Measurements from ENCODE around the gene LUC7L. TPM values are rescaled to one million over a fixed set of nuclear protein-coding genes. Genes with fewer than 3 reads are reported as not detected.
"Not testable (repeated sequence)": the region's sequence is repeated elsewhere in the genome, so short reads cannot be mapped to it uniquely, and the experiment has no call there.

Gene LUC7L
- total RNA-seq, 4 donors from 2014 or later = 52.7 to 115 (median 76.8) TPM

DNA sequence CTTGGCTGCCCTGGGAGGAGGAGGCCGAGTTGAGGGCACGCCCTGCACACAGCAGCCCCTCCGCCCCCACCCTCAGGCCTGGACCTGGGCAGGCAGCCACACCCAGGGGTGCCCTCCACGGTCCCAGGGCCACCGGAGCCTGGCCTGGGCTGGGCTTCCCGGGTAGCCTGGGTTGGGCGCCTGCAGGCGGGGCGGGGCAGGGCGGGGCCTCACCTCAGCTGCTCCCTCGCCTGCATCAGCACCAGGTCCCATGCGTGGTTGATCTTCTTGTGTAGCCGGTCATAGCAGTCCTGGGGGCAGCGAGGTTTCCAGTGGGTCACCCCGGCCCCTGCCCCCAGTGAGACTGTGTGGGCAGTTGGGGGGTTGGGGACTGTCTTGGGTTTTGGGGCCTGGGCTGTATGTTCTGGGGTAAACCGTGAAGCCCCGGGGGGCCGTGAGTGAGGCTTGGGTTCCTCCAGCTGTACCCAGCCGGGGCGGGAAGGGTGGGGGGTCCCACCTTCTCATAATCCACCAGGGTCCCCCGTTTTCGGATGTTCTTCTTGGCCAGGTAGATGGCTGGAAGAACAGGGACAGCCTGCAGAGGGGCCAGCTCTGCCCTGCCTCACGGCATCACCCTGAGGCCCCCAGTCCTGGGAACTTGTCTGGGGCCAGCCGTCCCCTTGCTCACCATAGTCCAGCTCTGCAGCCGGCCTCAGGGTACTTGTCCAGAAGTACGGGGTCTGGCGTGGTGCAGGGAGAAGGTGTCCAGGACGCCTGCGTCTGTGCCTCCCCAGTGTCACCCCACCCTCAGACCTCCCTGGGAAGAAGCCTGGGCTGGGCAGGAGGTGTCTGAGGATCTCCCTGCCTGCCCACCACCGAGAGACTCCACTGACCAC lies 44.5 kb upstream of the LUC7L start:
- ATAC-seq (ENCODE audit: low FRiP score) = peak; percentile 5
- no peak for DNase-seq (ENCODE audit: low spot score)
- TF ChIP-seq, protein P1, sequence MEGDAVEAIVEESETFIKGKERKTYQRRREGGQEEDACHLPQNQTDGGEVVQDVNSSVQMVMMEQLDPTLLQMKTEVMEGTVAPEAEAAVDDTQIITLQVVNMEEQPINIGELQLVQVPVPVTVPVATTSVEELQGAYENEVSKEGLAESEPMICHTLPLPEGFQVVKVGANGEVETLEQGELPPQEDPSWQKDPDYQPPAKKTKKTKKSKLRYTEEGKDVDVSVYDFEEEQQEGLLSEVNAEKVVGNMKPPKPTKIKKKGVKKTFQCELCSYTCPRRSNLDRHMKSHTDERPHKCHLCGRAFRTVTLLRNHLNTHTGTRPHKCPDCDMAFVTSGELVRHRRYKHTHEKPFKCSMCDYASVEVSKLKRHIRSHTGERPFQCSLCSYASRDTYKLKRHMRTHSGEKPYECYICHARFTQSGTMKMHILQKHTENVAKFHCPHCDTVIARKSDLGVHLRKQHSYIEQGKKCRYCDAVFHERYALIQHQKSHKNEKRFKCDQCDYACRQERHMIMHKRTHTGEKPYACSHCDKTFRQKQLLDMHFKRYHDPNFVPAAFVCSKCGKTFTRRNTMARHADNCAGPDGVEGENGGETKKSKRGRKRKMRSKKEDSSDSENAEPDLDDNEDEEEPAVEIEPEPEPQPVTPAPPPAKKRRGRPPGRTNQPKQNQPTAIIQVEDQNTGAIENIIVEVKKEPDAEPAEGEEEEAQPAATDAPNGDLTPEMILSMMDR (IDR thresholded peaks at IDR 0.05) = no peak

DNA sequence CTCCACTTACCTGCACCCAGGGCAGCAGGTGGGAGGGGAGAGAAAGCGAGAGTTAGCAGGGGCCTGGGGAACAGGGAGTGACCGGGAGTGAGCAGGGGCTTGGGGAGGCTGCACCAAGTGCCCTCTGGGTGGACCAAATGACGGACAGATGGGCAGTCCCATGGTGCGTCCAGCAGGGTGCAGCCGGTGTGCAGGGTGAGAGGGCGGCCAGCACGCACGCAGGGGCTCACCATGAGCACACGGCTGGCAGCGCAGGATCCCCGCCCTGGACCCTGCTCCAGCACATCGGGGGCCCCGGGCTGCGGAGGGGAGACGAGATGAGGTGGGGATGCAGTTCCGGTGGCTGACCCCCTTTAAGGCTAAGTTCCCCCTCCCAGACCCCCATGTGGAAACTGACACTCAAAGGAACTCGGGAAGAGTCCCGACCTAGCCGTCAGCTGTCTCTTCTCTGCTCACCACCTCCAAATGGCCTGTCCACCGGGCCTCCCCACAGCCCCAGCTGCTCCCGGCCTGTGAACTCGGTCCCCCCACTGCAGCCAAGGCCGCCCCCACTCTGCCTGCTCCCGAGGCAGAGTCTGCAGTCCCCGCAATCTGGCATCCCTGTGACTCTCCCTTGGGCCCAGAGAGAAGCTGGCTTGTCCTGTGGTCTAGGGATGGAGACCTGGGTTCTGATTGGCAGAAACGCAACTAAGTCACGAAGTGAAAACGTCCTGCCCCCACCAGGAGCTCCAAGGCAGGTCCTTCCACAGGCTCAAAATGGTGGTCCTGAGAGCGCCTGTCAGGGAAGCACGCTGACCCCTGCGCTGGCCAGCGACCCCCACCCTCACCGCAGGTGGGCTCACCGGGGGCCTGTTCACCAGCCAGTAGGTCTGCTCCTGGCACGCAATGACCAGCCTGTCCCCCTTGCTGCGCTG lies 43.6 kb upstream of the LUC7L start:
- no peak for ATAC-seq (ENCODE audit: low FRiP score)

DNA sequence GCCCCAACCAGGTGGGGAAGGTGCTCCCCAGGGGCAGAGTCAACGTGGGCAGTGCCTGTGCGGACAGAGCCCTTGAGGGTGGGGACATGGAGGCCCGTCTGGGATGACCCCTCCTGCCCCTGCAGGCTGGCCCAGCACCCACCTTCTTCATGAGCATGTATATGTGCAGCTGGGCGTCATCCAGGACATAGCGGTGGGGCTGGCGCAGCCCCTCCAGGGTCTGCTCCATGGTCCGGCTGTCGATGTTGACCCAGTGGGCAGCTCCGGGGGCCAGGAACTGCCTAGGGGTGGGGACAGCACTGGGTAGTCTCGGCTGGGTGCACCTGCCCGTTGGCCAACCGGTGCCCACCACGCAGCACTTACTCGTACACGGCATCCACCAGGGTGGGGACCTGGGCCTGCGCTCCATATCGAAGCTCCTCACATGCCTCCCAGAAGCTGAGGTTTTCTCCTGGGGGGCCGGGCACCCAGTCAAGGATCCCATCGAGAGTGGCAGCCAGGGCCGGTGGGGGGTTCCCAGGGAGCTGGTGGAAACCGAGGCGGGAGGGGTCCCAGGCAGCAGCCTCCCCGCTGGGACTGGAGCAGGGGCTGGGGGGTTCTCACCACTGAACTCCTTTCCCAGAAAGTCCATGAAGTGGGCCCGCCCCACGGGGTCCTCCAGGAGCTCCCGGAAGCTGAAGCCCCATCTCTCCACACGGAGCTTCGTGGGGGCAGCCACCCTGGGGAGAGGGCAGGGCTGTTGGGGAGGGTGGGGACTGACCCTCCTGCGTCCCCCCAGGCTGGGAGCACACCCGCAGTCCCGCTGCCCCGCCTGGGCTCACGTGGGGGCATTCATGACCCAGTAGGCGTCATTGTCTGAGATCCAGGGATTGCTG lies 41.4 kb upstream of the LUC7L start:
- TF ChIP-seq, protein P1 (IDR thresholded peaks at IDR 0.05) = no peak
- DNase-seq (ENCODE audit: low spot score) = no peak
- no peak for ATAC-seq (ENCODE audit: low FRiP score)

More for the DNA sequence above, 43.6 kb upstream of the LUC7L start:
- no peak for DNase-seq (ENCODE audit: low spot score)
- TF ChIP-seq, protein P1 (IDR thresholded peaks at IDR 0.05) = no peak

DNA sequence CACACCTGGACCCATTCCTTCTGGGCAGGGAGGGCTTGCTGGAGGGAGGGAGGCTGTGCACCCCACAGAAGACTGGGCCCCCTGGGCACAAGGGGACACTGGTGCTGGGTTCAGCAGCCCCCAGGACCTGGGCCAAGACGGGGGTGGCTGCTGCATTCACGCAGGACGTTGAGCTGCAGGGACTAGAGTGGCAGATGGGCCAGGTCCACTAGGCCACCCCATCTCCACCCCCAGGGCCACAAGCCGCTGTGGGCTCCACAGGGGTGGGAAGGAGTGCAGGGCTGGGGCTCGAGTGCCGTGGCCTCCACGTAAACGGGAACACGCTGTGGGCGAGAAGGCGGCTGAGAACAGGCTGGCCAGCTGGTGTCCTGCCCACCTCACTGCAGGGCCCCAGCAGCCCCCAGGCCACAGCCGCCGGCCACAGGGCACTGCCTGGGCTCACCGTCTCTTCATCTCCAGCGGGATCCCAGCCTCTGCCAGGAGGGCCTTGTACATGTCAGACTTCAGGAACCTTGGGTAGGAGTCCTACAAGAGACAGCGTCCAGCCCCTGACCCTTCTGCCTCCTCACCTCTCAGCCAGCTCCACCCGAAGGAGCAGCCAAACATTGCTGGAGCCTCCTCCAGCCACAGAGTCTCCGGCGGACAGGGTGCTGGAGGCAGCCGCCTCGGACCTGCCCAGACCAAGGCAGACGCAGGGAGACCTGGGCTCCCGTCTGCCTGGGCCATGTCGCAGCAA lies 40.0 kb upstream of the LUC7L start:
- ATAC-seq (ENCODE audit: low FRiP score) (no peak), DNase-seq (ENCODE audit: low spot score) (no peak)
- TF ChIP-seq, protein P1 (IDR thresholded peaks at IDR 0.05) = no peak

DNA sequence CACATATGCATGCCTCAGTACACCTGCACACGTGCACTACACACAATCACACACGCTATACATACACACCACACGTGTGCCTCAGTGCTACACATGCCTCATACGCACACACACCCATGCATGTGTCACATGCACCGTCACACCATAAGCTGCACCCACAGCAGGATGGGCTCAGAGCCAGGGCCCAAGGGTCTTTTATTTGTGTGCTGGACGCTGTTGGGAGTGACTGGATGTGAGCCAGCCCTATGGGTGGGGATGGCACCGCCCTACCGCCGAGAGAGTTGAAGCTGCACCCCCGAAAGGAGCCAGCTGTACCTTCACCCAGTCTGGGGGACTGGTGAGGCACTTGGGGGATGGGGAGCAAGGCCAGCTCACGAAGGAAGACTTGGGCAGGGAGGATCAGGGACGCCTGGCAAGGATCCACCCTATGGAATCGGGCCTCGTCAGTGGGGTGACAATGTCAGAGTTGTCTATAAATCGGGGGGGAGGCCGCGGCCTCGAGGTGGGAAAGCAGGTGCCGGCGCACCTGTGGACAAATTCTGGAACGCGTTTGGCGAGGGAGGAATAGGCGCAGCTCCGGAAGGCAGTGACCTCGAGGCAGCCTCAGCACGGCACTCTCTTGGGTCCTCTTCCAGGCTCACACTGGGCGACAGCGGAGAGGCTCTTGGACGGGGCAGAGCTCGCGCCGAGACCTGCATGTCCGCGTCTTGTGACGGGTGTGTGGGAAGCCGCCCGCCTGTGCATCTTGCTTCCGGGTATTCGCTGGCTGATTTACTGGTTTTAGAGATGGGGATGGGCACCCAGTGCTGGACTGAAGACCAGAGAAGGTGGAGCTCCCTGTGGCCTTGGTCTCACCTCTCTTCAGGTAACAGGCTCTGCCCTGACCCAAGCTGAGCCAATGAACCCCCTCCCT lies 39.1 kb upstream of the LUC7L start:
- ATAC-seq (ENCODE audit: low FRiP score) (no peak), DNase-seq (ENCODE audit: low spot score) (no peak)
- TF ChIP-seq, protein P1 (IDR thresholded peaks at IDR 0.05) = no peak

DNA sequence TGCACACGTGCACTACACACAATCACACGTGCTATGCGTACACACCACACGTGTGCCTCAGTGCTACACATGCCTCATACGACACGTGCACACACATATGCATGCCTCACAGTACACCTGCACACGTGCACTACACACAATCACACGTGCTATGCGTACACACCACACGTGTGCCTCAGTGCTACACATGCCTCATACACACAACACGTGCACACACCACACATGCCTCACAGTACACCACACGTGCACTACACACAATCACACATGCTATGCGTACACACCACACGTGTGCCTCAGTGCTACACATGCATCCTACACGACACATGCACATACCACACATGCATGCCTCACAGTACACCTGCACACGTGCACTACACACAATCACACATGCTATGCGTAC lies 38.3 kb upstream of the LUC7L start:
- not testable (repeated sequence) for DNase-seq (ENCODE audit: low spot score); ATAC-seq (ENCODE audit: low FRiP score)

All from omental fat pad (tissue), 4 donors.